HCT116 (cell line): ENCODE results near the gene CACNA1C.

ENCODE experiments used
- CEBPB ChIP-seq: IDR thresholded peaks from 2 replicates; pipeline ENCODE4 v1.6.1; 2012; ENCODE audit warnings: low read depth
- CTCF ChIP-seq, 3 experiments: fragments of 200-600 bp in 1 of 3; sonication (generic) in 1 of 3; IDR thresholded peaks in 2 of 3; conservative IDR thresholded peaks in 1 of 3; 2 replicates each; pipeline ENCODE4 v1.5.1; 2012 to 2017; ENCODE audit warnings: low read depth in 2 of 3, low read length in 2 of 3, antibody characterized with exemption in 1 of 3, borderline replicate concordance in 1 of 3, control low read depth in 1 of 3, mild to moderate bottlenecking in 1 of 3, mixed read lengths in 1 of 3, mixed run types in 1 of 3, moderate library complexity in 1 of 3; ENCODE audit not compliant: insufficient read depth in 1 of 3
- ELF1 ChIP-seq: IDR thresholded peaks from 2 replicates; pipeline ENCODE4 v1.6.1; 2012; ENCODE audit warnings: low read depth, borderline replicate concordance
- POLR2A ChIP-seq: IDR thresholded peaks from 2 replicates; pipeline ENCODE4 v1.7.0; 2011; ENCODE audit warnings: borderline replicate concordance; ENCODE audit not compliant: insufficient read depth, insufficient read length; ENCODE audit errors: extremely low read depth
- YY1 ChIP-seq: IDR thresholded peaks from 2 replicates; pipeline ENCODE4 v1.6.1; 2011; ENCODE audit warnings: low read length, low read depth, moderate library complexity, mild to moderate bottlenecking; ENCODE audit not compliant: insufficient replicate concordance; ENCODE audit errors: extremely low read depth

GRCh38 chr12:2011643-2012607, 40.9 kb upstream of the CACNA1C start:
- TF ChIP-seq POLR2A: no peak
- no peak for TF ChIP-seq CTCF (IDR thresholded peaks at IDR 0.05 in 2 of 3, conservative IDR thresholded peaks at IDR 0.05 in 1 of 3; ENCODE audit: borderline replicate concordance in 1 of 3, insufficient read depth in 1 of 3, low read depth in 2 of 3, low read length in 2 of 3)
- TF ChIP-seq ELF1: no peak
- no peak for TF ChIP-seq YY1
- TF ChIP-seq CEBPB: no peak
